HepG2 (cell line): ENCODE data around the gene TBL3. TPM values are rescaled to one million over a fixed set of nuclear protein-coding genes. Genes with fewer than 3 reads are reported as not detected.
A peak's percentile ranks its signal among the peaks of the same experiment; 100 is the strongest.

Experiments
- ATF3 ChIP-seq: sonication (generic); formaldehyde crosslinking; IDR thresholded peaks from 2 replicates; pipeline ENCODE4 v1.4.0; 2020; ENCODE audit warnings: missing genetic modification reagents
- BHLHE40 ChIP-seq: IDR thresholded peaks from 2 replicates; pipeline ENCODE4 v1.6.1; 2011; ENCODE audit warnings: low read length, improper control_type of control experiment
- BORCS8-MEF2B ChIP-seq: sonication (generic); formaldehyde crosslinking; IDR thresholded peaks from 2 replicates; pipeline ENCODE4 v1.8.0; 2022; ENCODE audit warnings: mild to moderate bottlenecking, missing genetic modification reagents
- CBX2 ChIP-seq, 2 experiments: fragments of 200-600 bp in 1 of 2; sonication (generic); formaldehyde crosslinking in 1 of 2; IDR thresholded peaks; 2 replicates each; pipeline versions ENCODE4 v1.7.0 to v1.8.1; 2018 to 2022; ENCODE audit warnings: low read depth in 2 of 2, low read length in 1 of 2, mild to moderate bottlenecking in 1 of 2, missing genetic modification reagents in 1 of 2
- ELF3 ChIP-seq: IDR thresholded peaks from 2 replicates; pipeline ENCODE4 v1.6.1; 2016; ENCODE audit warnings: missing genetic modification reagents, missing compliant biosample characterization
- ELK4 ChIP-seq: sonication (generic); formaldehyde crosslinking; IDR thresholded peaks from 2 replicates; pipeline ENCODE4 v1.9.0; 2021; ENCODE audit warnings: missing genetic modification reagents, borderline replicate concordance
- ETV5 ChIP-seq: IDR thresholded peaks from 2 replicates; pipeline ENCODE4 v1.6.1; 2018; ENCODE audit warnings: missing biosample characterization, missing genetic modification reagents, inconsistent platforms, borderline replicate concordance
- HDAC1 ChIP-seq: sonication (generic); formaldehyde crosslinking; IDR thresholded peaks from 2 replicates; pipeline ENCODE4 v1.5.1; 2020; ENCODE audit warnings: mild to moderate bottlenecking, missing genetic modification reagents
- HES4 ChIP-seq: sonication (generic); formaldehyde crosslinking; IDR thresholded peaks from 2 replicates; pipeline ENCODE4 v1.9.0; 2021; ENCODE audit warnings: mild to moderate bottlenecking, missing genetic modification reagents, borderline replicate concordance
- HMGA1 ChIP-seq: sonication (generic); formaldehyde crosslinking; conservative IDR thresholded peaks from 2 replicates; pipeline ENCODE4 v1.4.0; 2020; ENCODE audit warnings: missing genetic modification reagents
- KDM5B ChIP-seq: sonication (generic); formaldehyde crosslinking; IDR thresholded peaks from 2 replicates; pipeline ENCODE4 v1.4.0; 2020; ENCODE audit warnings: missing genetic modification reagents, mild to moderate bottlenecking, borderline replicate concordance
- MBD4 ChIP-seq: IDR thresholded peaks from 2 replicates; pipeline ENCODE4 v1.6.1; 2012; ENCODE audit warnings: low read length, inconsistent platforms, borderline replicate concordance
- PHF20 ChIP-seq: sonication (generic); formaldehyde crosslinking; IDR thresholded peaks from 2 replicates; pipeline ENCODE4 v1.5.0; 2020; ENCODE audit warnings: mild to moderate bottlenecking, missing genetic modification reagents
- POLR2A ChIP-seq, 2 experiments: IDR thresholded peaks; 2 replicates each; pipeline ENCODE4 v1.6.1; 2011; ENCODE audit warnings: low read depth in 2 of 2, low read length in 2 of 2, mild to moderate bottlenecking in 1 of 2, moderate library complexity in 1 of 2; ENCODE audit not compliant: insufficient read depth in 1 of 2
- RFXAP ChIP-seq: sonication (generic); formaldehyde crosslinking; IDR thresholded peaks from 2 replicates; pipeline ENCODE4 v1.4.0; 2020; ENCODE audit warnings: missing genetic modification reagents, borderline replicate concordance
- SIN3A ChIP-seq: IDR thresholded peaks from 2 replicates; pipeline ENCODE4 v1.6.1; 2011; ENCODE audit warnings: low read depth, mild to moderate bottlenecking, control low read depth, low read length, borderline replicate concordance
- SOX13 ChIP-seq, 3 experiments: fragments of 450-650 bp in 1 of 3; sonication (generic) in 1 of 3; formaldehyde crosslinking in 1 of 3; IDR thresholded peaks in 2 of 3; conservative IDR thresholded peaks in 1 of 3; 2 replicates each; pipeline versions ENCODE4 v1.5.0 to v1.6.1; 2016 to 2020; ENCODE audit warnings: antibody characterized with exemption in 1 of 3, mild to moderate bottlenecking in 1 of 3, missing compliant biosample characterization in 1 of 3, missing genetic modification reagents in 1 of 3, moderate library complexity in 1 of 3
- SYNCRIP ChIP-seq: fragments of 200-400 bp; formaldehyde crosslinking; IDR thresholded peaks from 2 replicates; pipeline ENCODE4 v1.6.1; 2018; ENCODE audit warnings: mild to moderate bottlenecking, low read depth, low read length; ENCODE audit not compliant: insufficient read depth
- TCF7 ChIP-seq: sonication (generic); IDR thresholded peaks from 2 replicates; pipeline ENCODE4 v1.6.1; 2016; ENCODE audit warnings: antibody characterized with exemption, low read depth
- TMF1 ChIP-seq: sonication (generic); formaldehyde crosslinking; IDR thresholded peaks from 2 replicates; pipeline ENCODE4 v1.8.1; 2022; ENCODE audit warnings: low read depth, missing genetic modification reagents
- ZNF205 ChIP-seq: IDR thresholded peaks from 2 replicates; pipeline ENCODE4 v1.6.1; 2018; ENCODE audit warnings: missing biosample characterization, missing genetic modification reagents
- ZNF251 ChIP-seq: sonication (generic); formaldehyde crosslinking; IDR thresholded peaks from 2 replicates; pipeline ENCODE4 v1.9.0; 2021; ENCODE audit warnings: mild to moderate bottlenecking, missing genetic modification reagents
- ZNF260 ChIP-seq: sonication (generic); formaldehyde crosslinking; IDR thresholded peaks from 2 replicates; pipeline ENCODE4 v1.4.0; 2020; ENCODE audit warnings: missing genetic modification reagents, low read depth, mild to moderate bottlenecking, borderline replicate concordance
- ZNF564 ChIP-seq: sonication (generic); formaldehyde crosslinking; IDR thresholded peaks from 2 replicates; pipeline ENCODE4 v1.8.1; 2023; ENCODE audit warnings: mild to moderate bottlenecking, missing genetic modification reagents
- ZNF597 ChIP-seq: sonication (generic); formaldehyde crosslinking; IDR thresholded peaks from 2 replicates; pipeline ENCODE4 v1.5.0; 2020; ENCODE audit warnings: missing genetic modification reagents
- ZNF740 ChIP-seq: sonication (generic); formaldehyde crosslinking; IDR thresholded peaks from 2 replicates; pipeline ENCODE4 v1.4.0; 2020; ENCODE audit warnings: missing genetic modification reagents
- ZNF768 ChIP-seq: sonication (generic); formaldehyde crosslinking; IDR thresholded peaks from 2 replicates; pipeline ENCODE4 v1.4.0; 2020; ENCODE audit warnings: missing genetic modification reagents
- ZNF883 ChIP-seq: sonication (generic); formaldehyde crosslinking; IDR thresholded peaks from 2 replicates; pipeline ENCODE4 v1.5.1; 2020; ENCODE audit warnings: mild to moderate bottlenecking, missing genetic modification reagents; ENCODE audit errors: not compliant biosample characterization
- polyA plus RNA-seq, 8 experiments: library from polyadenylated mRNA; depleted of rRNA in 3 of 8; stranded (reverse) in 7 of 8; unstranded in 1 of 8; fragments of >200 nt; fragmentation: Illumina TruSeq in 4 of 8; extraction: Trizol in 4 of 8; gene quantifications; 2 replicates each; pipeline versions ENCODE4 v1.2.1 to v1.2.3, GENCODE V29; 2011 to 2016; ENCODE audit warnings: low read depth in 4 of 8, missing spikeins in 1 of 8, mixed read lengths in 1 of 8; ENCODE audit not compliant: insufficient read depth in 1 of 8
- total RNA-seq, 5 experiments: library from RNA; depleted of rRNA; stranded (reverse); fragments of >200 nt; fragmentation: Illumina TruSeq; extraction: Trizol; gene quantifications; 2 replicates each; pipeline ENCODE4 v1.2.3, GENCODE V29; 2016; ENCODE audit warnings: low read depth in 1 of 5

The TBL3 gene
- total and polyA plus RNA-seq, 2 of the 13 experiments (the other 11 are each of a cell fraction or from before 2014, with no cell fraction given), result 16.8 to 38.0 TPM

GRCh38 chr16:1971796-1972489 lies at the start of gene TBL3 (continued):
- TF ChIP-seq SYNCRIP (no peak), ETV5 (CRISPR knock-in tag) (peak; percentile 94), KDM5B (CRISPR knock-in tag) (peak; percentile 91; the same call in 1 of the 2 replicates), ELK4 (no peak), POLR2A (IDR thresholded peaks at IDR 0.05; ENCODE audit: insufficient read depth in 1 of 2, low read depth in 2 of 2, low read length in 2 of 2) (peak; percentile 84 to 92), PHF20 (CRISPR knock-in tag) (peak; percentile 100), TCF7 (no peak), ZNF564 (CRISPR knock-in tag) (no peak), SIN3A (peak; percentile 89; the same call in 1 of the 2 replicates), SOX13 (IDR thresholded peaks at IDR 0.05) (peak; percentile 23; the same call in 1 of the 2 replicates), SOX13 (CRISPR knock-in tag; conservative IDR thresholded peaks at IDR 0.05 in 1 of 2, IDR thresholded peaks at IDR 0.05 in 1 of 2) (peak in 1 of 2 experiments; percentile 52; a peak in 1 of 4 replicates), ZNF740 (CRISPR knock-in tag) (no peak), HDAC1 (CRISPR knock-in tag) (peak; percentile 99), ZNF251 (CRISPR knock-in tag) (no peak), BORCS8-MEF2B (CRISPR knock-in tag) (peak; percentile 40; the same call in 1 of the 2 replicates), ZNF260 (CRISPR knock-in tag) (peak; percentile 52; the same call in 1 of the 2 replicates), ZNF883 (CRISPR knock-in tag) (peak; percentile 77), ZNF768 (CRISPR knock-in tag) (peak; percentile 21; the same call in 1 of the 2 replicates), HMGA1 (CRISPR knock-in tag) (no peak), ELF3 (CRISPR knock-in tag) (peak; percentile 86), HES4 (CRISPR knock-in tag) (peak; percentile 57; the same call in 1 of the 2 replicates), ZNF205 (CRISPR knock-in tag) (peak; percentile 89; the same call in 1 of the 2 replicates), MBD4 (no peak), ATF3 (CRISPR knock-in tag) (peak; percentile 65), TMF1 (CRISPR knock-in tag) (0 out of 2 replicates have a peak, but pooled peaks have one; percentile 49), ZNF597 (no peak), BHLHE40 (peak; percentile 43; the same call in 1 of the 2 replicates), CBX2 (IDR thresholded peaks at IDR 0.05; ENCODE audit: low read depth, low read length) (no peak), CBX2 (CRISPR knock-in tag; IDR thresholded peaks at IDR 0.05; ENCODE audit: low read depth) (no peak; the same call in 1 of the 2 replicates), RFXAP (no peak; the same call in 1 of the 2 replicates)
